NT2/D1 (cell line): ENCODE measurements around the gene FOSL1.

ENCODE experiments used
- DNase-seq: peaks from one replicate; pipeline ENCODE4 v3.0.0-alpha.2; 2011; ENCODE audit warnings: low read depth, low spot score
- H3K27me3 ChIP-seq: 2 replicates; pipeline ENCODE4 v1.6.0; 2011; ENCODE audit warnings: mild to moderate bottlenecking; ENCODE audit not compliant: insufficient read length, insufficient read depth
- H3K36me3 ChIP-seq: 2 replicates; pipeline ENCODE4 v1.6.1; 2011; ENCODE audit warnings: mild to moderate bottlenecking, low read length, mixed read lengths; ENCODE audit not compliant: insufficient read depth, insufficient read length
- H3K4me1 ChIP-seq: 2 replicates; pipeline ENCODE4 v1.5.1; 2011; ENCODE audit not compliant: insufficient read depth, insufficient read length
- H3K4me3 ChIP-seq: 2 replicates; pipeline ENCODE4 v1.5.1; 2011; ENCODE audit warnings: low read depth; ENCODE audit not compliant: insufficient read length
- H3K9ac ChIP-seq: 2 replicates; pipeline ENCODE4 v1.6.0; 2011; ENCODE audit warnings: low read depth; ENCODE audit not compliant: insufficient read length
- H3K9me3 ChIP-seq: 2 replicates; pipeline ENCODE4 v1.5.1; 2011; ENCODE audit warnings: mild to moderate bottlenecking, low read length; ENCODE audit not compliant: insufficient read depth
- SUZ12 ChIP-seq: IDR thresholded peaks from 2 replicates; pipeline ENCODE4 v1.6.1; 2011; ENCODE audit not compliant: insufficient read length, insufficient read depth; ENCODE audit errors: extremely low read depth
- YY1 ChIP-seq: IDR thresholded peaks from 2 replicates; pipeline ENCODE4 v1.6.1; 2011; ENCODE audit not compliant: insufficient read length, insufficient read depth
- ZNF274 ChIP-seq: IDR thresholded peaks from 2 replicates; pipeline ENCODE4 v1.6.1; 2011; ENCODE audit warnings: mild to moderate bottlenecking, low read depth, low read length

FOSL1 gene

DNA sequence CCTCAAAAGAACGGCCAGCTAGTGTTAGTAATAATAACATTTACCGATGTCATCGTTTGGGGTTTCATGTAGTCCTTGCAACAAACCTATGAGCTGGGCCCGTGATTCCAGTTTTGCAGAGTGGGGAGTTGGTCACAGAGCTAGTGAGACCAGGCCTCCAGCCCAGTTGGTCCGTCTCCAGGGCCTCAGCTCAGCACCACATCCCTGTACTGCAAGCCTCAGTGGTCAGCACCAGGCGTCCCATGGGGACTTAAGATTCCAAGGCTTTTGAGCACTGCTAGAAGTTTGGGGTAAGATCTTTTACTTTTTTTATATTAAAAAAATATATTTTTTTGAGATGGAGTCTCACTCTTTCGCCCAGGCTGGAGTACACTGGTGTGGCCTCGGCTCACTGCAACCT, 44.0 kb upstream of the FOSL1 start:
- no peaks in the 10 kb centered on the region for H3K9me3 ChIP-seq
- peaks cover 16% of the 10 kb centered on the region for H3K4me1 ChIP-seq
- H3K4me3 ChIP-seq: no peak overlapping the region
- DNase-seq: no peak
- H3K36me3 ChIP-seq: no peaks in the 10 kb centered on the region
- H3K9ac ChIP-seq: no peak overlapping the region
- no peaks in the 10 kb centered on the region for H3K27me3 ChIP-seq
- no peak for TF ChIP-seq SUZ12

GRCh38 chr11:65942531-65942930, 42.3 kb upstream of the FOSL1 start:
- TF ChIP-seq ZNF274 (no peak), SUZ12 (no peak), YY1 (no peak)
- no peak overlapping the region for H3K4me3 ChIP-seq
- H3K36me3 ChIP-seq: no peaks in the 10 kb centered on the region
- H3K27me3 ChIP-seq: no peaks in the 10 kb centered on the region
- peaks cover 16% of the 10 kb centered on the region for H3K4me1 ChIP-seq
- no peak for DNase-seq
- H3K9ac ChIP-seq: no peak overlapping the region
- H3K9me3 ChIP-seq: no peaks in the 10 kb centered on the region

DNA sequence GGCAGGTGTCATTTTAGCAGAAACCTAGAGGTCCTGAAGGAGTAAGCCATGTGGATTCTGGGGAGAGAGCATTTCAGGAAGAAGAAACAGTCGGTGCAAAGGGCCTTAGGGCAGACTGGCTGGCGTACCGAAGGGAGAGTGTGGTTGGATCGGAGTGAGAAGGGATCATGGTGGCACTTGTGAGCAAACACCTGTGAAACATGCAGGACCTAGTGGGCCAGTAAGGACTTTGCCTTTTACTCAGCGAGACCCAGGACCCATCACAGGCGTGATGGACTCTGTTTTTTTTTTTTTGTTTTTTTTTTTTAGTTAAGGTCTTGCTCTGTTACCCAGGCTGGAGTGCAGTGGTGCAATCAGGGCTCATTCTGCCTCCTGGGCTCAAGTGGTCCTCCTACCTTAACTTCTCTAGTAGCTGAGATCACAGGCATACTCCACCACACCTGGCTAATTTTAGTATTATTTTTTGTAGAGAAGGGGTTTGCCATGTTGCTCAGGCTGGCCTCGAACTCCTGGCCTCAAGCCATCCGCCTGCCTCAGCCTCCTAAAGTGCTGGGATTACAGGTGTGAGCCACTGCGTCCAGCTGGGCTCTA, 41.6 kb upstream of the FOSL1 start:
- Histone ChIP-seq H3K9ac (no peak overlapping the region), H3K4me3 (no peak overlapping the region), H3K9me3 (no peaks in the 10 kb centered on the region), H3K36me3 (no peaks in the 10 kb centered on the region), H3K4me1 (peaks cover 10% of the 10 kb centered on the region), H3K27me3 (no peaks in the 10 kb centered on the region)
- TF ChIP-seq SUZ12: no peak
- no peak for TF ChIP-seq ZNF274
- no peak for TF ChIP-seq YY1
- DNase-seq: no peak

DNA sequence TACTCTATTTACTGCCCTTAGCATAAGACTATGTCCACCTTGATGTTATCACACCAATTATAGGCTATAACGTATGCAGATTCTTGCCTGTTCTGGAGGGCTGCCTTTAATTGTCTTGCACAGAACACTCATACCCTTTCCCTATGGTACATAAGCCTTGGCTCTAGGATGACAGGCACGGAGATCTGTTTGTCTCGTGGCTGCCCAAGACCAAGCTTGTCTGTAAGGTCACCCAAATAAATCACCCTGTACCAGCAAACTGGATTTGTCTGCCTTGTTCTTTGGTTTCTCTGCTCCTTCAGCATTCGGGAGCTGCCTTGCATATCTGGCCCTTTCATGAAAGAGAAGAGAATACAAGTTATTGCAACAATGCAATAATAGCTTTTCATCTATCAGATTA, 37.6 kb upstream of the FOSL1 start:
- no peak overlapping the region for H3K9ac ChIP-seq
- TF ChIP-seq SUZ12 (no peak), YY1 (no peak), ZNF274 (no peak)
- H3K4me3 ChIP-seq: no peak overlapping the region
- H3K36me3 ChIP-seq: no peaks in the 10 kb centered on the region
- H3K9me3 ChIP-seq: no peaks in the 10 kb centered on the region
- no peak for DNase-seq
- H3K4me1 ChIP-seq: peaks cover 7% of the 10 kb centered on the region
- H3K27me3 ChIP-seq: no peaks in the 10 kb centered on the region

DNA sequence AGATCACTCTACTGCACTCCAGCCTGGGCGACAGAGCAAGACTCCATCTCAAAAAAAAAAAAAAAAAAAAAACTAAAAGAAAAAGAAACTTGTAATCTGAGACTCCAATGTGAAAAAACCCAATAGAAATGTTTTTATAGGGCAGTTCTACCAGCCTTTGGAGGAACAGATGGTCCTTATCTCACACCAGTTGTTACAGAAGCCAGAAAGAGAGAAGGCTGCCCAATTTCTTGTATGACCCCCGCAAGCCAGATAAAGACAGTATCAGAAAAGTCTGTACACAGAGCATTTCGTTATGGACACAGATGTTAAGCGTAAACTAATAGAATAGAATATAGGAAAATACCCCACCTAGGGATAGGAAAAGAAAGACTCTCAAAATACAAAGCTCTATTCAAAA, 33.8 kb upstream of the FOSL1 start:
- Histone ChIP-seq H3K36me3 (no peaks in the 10 kb centered on the region), H3K27me3 (no peaks in the 10 kb centered on the region), H3K4me1 (peaks cover 3% of the 10 kb centered on the region), H3K9me3 (no peaks in the 10 kb centered on the region), H3K9ac (no peak overlapping the region), H3K4me3 (no peak overlapping the region)
- no peak for DNase-seq
- TF ChIP-seq SUZ12 (no peak), YY1 (no peak), ZNF274 (no peak)

DNA sequence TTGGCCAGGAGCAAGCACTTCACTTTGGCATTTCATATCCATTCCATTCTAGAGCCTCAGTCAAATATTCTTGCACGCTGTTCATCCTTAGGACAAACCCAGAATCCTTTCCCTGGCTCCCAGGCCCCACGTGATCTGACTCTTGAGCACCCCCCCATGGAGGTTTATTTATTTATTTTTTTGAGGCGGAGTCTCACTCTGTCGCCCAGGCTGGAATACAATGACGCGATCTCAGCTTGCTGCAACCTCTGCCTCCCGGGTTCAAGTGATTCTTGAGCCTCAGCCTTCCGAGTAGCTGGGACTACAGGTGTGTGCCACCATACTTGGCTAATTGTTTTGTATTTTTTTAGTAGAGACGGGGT, 32.4 kb upstream of the FOSL1 start:
- H3K9me3 ChIP-seq: no peaks in the 10 kb centered on the region
- H3K27me3 ChIP-seq: no peaks in the 10 kb centered on the region
- no peak overlapping the region for H3K4me3 ChIP-seq
- DNase-seq: no peak
- no peak overlapping the region for H3K9ac ChIP-seq
- no peaks in the 10 kb centered on the region for H3K36me3 ChIP-seq
- TF ChIP-seq SUZ12: no peak
- TF ChIP-seq ZNF274: no peak
- no peak for TF ChIP-seq YY1
- peaks cover 5% of the 10 kb centered on the region for H3K4me1 ChIP-seq

GRCh38 chr11:65931773-65932557, 31.8 kb upstream of the FOSL1 start:
- H3K36me3 ChIP-seq: no peaks in the 10 kb centered on the region
- TF ChIP-seq SUZ12: no peak
- TF ChIP-seq ZNF274: no peak
- TF ChIP-seq YY1: no peak
- no peaks in the 10 kb centered on the region for H3K27me3 ChIP-seq
- no peak for DNase-seq
- H3K4me3 ChIP-seq: no peak overlapping the region
- peaks cover 7% of the 10 kb centered on the region for H3K4me1 ChIP-seq
- no peaks in the 10 kb centered on the region for H3K9me3 ChIP-seq
- no peak overlapping the region for H3K9ac ChIP-seq

- DNase-seq: no peak
- H3K9ac ChIP-seq: no peak overlapping the region
- peaks cover 11% of the 10 kb centered on the region for H3K4me1 ChIP-seq
- TF ChIP-seq SUZ12 (no peak), ZNF274 (no peak), YY1 (no peak)
- peaks cover 12% of the 10 kb centered on the region for H3K36me3 ChIP-seq
- no peaks in the 10 kb centered on the region for H3K9me3 ChIP-seq
- H3K27me3 ChIP-seq: no peaks in the 10 kb centered on the region
- H3K4me3 ChIP-seq: no peak overlapping the region
Measured at GRCh38 chr11:65928667-65929066, 28.5 kb upstream of the FOSL1 start.
